HUDEP-2 (cell line): Measurements from ENCODE around the gene PARP12.

ENCODE experiments used
- DNase-seq, 76 experiments: peaks; one replicate each; lab custom pipeline; 2025; ENCODE audit not compliant: unreplicated experiment in 76 of 76; lab: John Stamatoyannopoulos, UW

PARP12 gene

GRCh38 chr7:139995017-139995915 lies 67.5 kb downstream of the PARP12 start:
- DNase-seq = peak in 10 of 76 experiments; percentile 1 to 35 (median 8)

- DNase-seq = no peak
Measured at GRCh38 chr7:139994356-139994755, 68.4 kb downstream of the PARP12 start.

- DNase-seq = no peak
Measured at GRCh38 chr7:139993592-139993991, 69.2 kb downstream of the PARP12 start.

- no peak for DNase-seq
Measured at GRCh38 chr7:139993169-139993568, 69.6 kb downstream of the PARP12 start.

- DNase-seq = no peak
Measured at GRCh38 chr7:139992353-139993044, 70.3 kb downstream of the PARP12 start.

- no peak for DNase-seq
Measured at GRCh38 chr7:139991911-139992310, 70.8 kb downstream of the PARP12 start.

- no peak for DNase-seq
Measured at GRCh38 chr7:139991269-139991666, 71.5 kb downstream of the PARP12 start.

- no peak for DNase-seq
Measured at GRCh38 chr7:139990571-139991268, 72.0 kb downstream of the PARP12 start.

GRCh38 chr7:139990142-139990535 lies 72.6 kb downstream of the PARP12 start:
- DNase-seq = no peak

GRCh38 chr7:139989366-139990141 lies 73.2 kb downstream of the PARP12 start:
- no peak for DNase-seq

GRCh38 chr7:139987691-139988516 lies 74.8 kb downstream of the PARP12 start:
- no peak for DNase-seq

- no peak for DNase-seq
Measured at GRCh38 chr7:139985811-139986210, 76.9 kb downstream of the PARP12 start.

- no peak for DNase-seq
Measured at GRCh38 chr7:139984642-139985539, 77.9 kb downstream of the PARP12 start.

- no peak for DNase-seq
Measured at GRCh38 chr7:139982927-139983920, 79.5 kb downstream of the PARP12 start.

GRCh38 chr7:139981511-139981895 lies 81.2 kb downstream of the PARP12 start:
- no peak for DNase-seq

- DNase-seq = no peak
Measured at GRCh38 chr7:139976838-139977656, 85.7 kb downstream of the PARP12 start.
